Kidney epithelial cell (primary cell): ENCODE data around the gene MDN1. TPM values are rescaled to one million over a fixed set of nuclear protein-coding genes. Genes with fewer than 3 reads are reported as not detected.

Experiments
- DNase-seq: peaks from one replicate; pipeline ENCODE4 v3.0.0-alpha.2; 2010; ENCODE audit warnings: low read depth
- H3K27me3 ChIP-seq: 2 replicates; pipeline ENCODE4 v1.6.0; 2011; ENCODE audit warnings: low read length; ENCODE audit not compliant: control insufficient read depth, insufficient read depth
- H3K36me3 ChIP-seq: 2 replicates; pipeline ENCODE4 v1.5.1; 2011; ENCODE audit warnings: low read length; ENCODE audit not compliant: control insufficient read depth, insufficient read depth
- H3K4me3 ChIP-seq: 2 replicates; pipeline ENCODE4 v1.5.1; 2011; ENCODE audit warnings: low read depth, mild to moderate bottlenecking, control low read depth, low read length
- total RNA-seq: library from RNA; depleted of rRNA; stranded (reverse); fragments of >200 nt; gene quantifications from 2 replicates; pipeline ENCODE4 v1.2.3, GENCODE V29; 2015
- TF ChIP-seq, protein P1 (sequence below): IDR thresholded peaks from 2 replicates; pipeline ENCODE4 v1.5.1; 2011; ENCODE audit warnings: mild to moderate bottlenecking, moderate library complexity, low read length, control low read depth, inconsistent platforms; ENCODE audit not compliant: insufficient read depth, poor library complexity, severe bottlenecking

Gene MDN1
- total RNA-seq, 1 donor from 2014 or later: 28.6 TPM

DNA sequence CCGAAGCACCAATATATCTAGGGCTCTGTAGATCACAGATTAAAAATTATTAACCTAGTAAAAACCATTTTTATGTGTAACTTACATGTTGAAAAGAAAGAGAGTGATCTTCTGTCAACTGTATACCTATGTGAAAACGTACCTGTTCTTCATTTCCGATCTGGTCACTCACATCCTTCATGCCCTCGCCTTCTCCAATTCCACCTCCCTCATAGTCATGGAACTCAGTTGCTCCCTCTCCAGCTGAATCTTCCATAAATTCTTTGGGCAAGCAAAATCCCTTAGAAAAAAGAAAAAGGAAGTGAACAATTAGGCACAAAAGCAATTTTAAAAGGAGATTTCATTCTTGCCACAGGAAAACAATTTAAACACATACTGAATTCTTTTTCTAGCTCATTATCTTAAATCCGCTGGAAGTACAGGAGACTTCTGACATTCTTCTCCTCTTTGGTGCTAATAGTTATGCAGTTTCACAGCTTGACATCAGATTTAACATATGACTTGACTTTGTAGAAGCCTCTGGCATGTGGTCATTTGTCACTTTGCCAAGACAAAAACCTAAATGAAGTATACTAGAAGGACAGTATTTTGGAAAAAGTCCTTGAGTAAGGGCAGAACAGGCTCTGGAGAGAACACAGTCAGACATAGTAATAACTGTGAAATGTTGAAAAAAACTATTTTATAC is 151.6 kb downstream of the MDN1 start:
- no peaks in the 10 kb centered on the region for H3K27me3 ChIP-seq
- no peak overlapping the region for H3K4me3 ChIP-seq
- no peak for DNase-seq
- TF ChIP-seq, protein P1, sequence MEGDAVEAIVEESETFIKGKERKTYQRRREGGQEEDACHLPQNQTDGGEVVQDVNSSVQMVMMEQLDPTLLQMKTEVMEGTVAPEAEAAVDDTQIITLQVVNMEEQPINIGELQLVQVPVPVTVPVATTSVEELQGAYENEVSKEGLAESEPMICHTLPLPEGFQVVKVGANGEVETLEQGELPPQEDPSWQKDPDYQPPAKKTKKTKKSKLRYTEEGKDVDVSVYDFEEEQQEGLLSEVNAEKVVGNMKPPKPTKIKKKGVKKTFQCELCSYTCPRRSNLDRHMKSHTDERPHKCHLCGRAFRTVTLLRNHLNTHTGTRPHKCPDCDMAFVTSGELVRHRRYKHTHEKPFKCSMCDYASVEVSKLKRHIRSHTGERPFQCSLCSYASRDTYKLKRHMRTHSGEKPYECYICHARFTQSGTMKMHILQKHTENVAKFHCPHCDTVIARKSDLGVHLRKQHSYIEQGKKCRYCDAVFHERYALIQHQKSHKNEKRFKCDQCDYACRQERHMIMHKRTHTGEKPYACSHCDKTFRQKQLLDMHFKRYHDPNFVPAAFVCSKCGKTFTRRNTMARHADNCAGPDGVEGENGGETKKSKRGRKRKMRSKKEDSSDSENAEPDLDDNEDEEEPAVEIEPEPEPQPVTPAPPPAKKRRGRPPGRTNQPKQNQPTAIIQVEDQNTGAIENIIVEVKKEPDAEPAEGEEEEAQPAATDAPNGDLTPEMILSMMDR: no peak
- no peaks in the 10 kb centered on the region for H3K36me3 ChIP-seq

DNA sequence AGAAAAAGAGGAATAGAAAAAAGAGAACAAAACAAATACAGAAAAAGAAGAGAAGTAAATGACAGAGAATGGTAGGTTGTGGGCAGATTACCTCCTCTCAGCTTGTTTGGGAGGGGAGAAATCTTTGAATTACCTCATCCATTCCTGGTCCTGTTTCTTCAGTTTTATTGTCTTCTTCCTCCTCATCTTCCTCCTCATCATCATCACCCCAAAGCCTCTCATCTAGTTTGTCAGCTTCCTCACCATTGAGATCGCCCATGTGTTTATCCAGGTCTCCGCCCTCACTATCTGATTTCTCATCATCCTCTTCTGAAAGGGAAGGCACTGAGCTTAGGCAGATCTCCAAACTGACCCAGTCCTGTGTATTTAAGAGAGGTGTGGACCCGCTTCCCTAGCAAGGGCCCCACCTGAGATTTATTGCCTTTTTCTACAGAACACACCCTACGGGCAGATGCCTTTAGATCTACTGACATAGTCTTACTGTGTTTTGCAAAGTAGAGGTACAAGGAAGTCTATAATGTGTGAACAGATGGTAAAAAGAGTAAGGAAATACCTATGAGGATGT is 156.9 kb downstream of the MDN1 start:
- no peaks in the 10 kb centered on the region for H3K27me3 ChIP-seq
- no peak for DNase-seq
- TF ChIP-seq, protein P1: no peak
- no peaks in the 10 kb centered on the region for H3K36me3 ChIP-seq
- H3K4me3 ChIP-seq: no peak overlapping the region

DNA sequence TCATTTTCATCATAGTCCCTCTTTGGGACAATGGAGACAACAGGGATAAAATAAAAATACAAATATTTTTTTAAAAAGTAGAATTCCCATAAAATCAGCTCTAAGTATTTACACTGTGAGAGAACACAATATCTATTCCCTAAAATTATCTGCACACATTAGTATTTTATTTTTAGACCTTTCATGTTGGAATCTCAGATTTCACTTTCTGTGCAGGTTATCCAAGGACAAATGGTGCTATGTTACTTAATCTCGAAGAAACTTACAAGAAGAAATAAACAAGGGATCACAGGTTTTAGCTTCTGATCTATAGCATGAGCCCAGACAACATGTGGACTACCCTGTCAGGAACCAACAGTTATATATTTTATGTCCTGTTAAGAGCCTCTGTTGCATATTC is 158.0 kb downstream of the MDN1 start:
- Histone ChIP-seq H3K36me3 (no peaks in the 10 kb centered on the region), H3K4me3 (no peak overlapping the region), H3K27me3 (no peaks in the 10 kb centered on the region)
- DNase-seq: no peak
- TF ChIP-seq, protein P1: no peak

DNA sequence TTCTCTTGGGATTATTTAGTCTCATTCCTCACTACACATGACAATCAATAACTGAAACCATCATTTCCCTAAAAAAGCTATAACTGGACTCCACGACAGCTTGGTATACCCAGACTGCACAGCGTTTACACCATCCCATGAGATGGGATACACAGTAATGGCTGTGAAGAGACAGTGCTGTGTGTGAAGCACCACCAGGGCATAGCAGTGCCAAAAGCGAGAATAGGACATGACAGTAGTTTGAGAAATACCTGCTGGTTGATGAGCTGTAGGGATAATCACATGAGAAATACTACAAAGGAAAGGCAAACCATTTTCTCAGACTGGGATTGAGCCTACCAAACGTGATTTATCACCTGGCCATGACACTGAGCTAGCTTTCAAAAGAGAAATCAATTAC is 158.6 kb downstream of the MDN1 start:
- TF ChIP-seq, protein P1: no peak
- no peaks in the 10 kb centered on the region for H3K36me3 ChIP-seq
- no peak overlapping the region for H3K4me3 ChIP-seq
- H3K27me3 ChIP-seq: no peaks in the 10 kb centered on the region
- DNase-seq: no peak

DNA sequence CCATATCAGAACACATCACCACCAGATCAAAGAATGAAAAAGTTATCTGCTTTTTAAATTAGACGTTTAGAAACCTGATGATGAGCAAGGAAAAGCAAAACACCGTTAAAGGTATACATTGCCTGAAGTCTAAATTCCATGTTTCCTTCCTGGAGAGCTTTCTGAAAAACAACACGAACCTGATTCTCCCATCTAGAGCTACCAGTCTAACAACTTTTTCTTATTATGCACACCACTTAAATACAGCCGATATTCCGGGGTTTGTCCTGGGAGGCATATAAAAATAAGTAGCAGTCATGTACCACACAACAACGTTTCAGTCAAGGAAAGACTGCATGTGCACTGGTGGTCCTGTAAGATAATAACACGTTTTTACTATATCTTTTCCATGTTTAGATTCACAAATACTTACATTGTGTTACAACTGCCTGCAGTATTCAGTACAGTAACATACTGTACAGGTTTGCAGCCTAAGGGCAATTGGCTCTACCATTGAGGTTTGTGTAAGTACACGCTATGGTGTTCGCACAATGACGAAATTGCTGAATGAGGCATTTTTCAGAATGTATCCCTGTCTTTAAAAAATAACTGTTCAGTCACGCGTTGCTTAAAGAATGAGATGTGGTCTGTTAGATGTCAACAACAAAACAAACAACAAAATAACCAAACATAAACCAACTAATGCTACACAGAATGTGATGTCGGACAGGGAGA is 162.0 kb downstream of the MDN1 start:
- DNase-seq: no peak
- no peaks in the 10 kb centered on the region for H3K36me3 ChIP-seq
- no peak overlapping the region for H3K4me3 ChIP-seq
- H3K27me3 ChIP-seq: no peaks in the 10 kb centered on the region
- TF ChIP-seq, protein P1: no peak

DNA sequence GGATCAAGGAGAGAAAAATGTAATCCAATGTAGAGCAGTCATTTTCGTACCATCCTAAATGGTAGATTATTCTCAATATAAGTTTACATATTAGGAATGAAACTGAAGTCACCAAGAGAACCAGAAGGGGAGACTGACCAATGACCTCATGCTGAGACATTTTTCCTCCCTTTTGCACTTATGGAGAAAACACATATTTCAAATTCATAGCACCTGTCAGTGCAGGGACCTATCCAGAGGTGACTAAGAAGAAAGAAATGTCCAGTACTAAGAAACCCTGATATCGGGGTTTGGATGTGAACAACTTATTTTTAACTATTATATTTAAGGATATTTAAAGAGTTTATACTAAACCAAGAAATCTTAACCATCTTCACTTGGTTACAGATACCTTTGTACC is 164.5 kb downstream of the MDN1 start:
- DNase-seq: no peak
- H3K36me3 ChIP-seq: no peaks in the 10 kb centered on the region
- H3K4me3 ChIP-seq: no peak overlapping the region
- TF ChIP-seq, protein P1: no peak
- no peaks in the 10 kb centered on the region for H3K27me3 ChIP-seq
